GM21528 (cell line): ENCODE data around the gene OR2M3.
"Not testable (repeated sequence)": the region's sequence is repeated elsewhere in the genome, so short reads cannot be mapped to it uniquely, and the experiment has no call there.

Source experiments
- ATAC-seq: cut with Tn5 transposase; IDR thresholded peaks from one replicate; pipeline ENCODE4 v1.9.1; 2021; ENCODE audit warnings: mild to moderate bottlenecking, moderate library complexity; ENCODE audit not compliant: unreplicated experiment, low FRiP score

Gene OR2M3

DNA sequence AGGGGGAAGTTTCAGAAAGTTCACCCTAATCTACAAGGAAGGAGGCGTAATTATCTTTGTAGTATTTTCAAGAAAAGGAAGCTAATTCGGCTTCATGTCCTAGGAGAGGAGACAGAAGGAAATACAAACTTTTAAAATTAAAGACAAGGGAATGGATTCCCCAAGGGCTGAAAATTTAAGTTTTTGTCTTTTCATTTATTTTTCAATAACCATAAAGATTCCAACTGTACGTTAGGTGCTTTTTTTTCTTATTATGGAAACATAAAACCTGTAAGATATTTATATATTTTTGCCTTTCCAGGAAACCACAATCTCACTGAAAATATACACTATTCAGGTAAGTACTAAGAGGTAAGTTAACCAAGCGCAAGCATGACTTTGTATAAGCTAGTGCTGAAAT lies at the start of gene OR2M3:
Gene OR2M3 (plus strand): TSS at position 301 of the 400 bp plus-strand sequence. CDS start 5,803 bp downstream, outside the sequence.
- no peak for ATAC-seq

GRCh38 chr1:248152056-248152827 lies 44.8 kb upstream of the OR2M3 start:
- no peak for ATAC-seq

DNA sequence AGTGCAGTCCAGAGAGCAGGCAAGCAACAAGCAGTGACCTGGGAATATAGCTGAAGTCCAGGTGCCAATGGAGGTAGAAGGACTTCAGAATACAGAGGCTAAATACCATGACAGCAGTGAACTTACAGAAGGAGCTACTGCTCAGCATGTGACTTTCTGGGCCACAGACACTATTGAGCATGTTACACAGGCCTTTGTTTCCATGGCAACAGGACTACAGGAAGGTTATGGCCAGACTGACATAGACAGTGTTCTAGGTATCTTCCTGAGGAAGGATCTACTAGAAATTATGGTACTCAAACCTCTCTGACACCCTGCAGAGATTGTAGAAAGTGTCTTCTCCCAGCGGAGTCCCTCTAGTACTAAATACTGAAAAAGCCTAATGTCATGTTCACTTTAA lies 41.1 kb upstream of the OR2M3 start:
- no peak for ATAC-seq

- ATAC-seq = no peak
Measured at GRCh38 chr1:248158758-248159157, 38.3 kb upstream of the OR2M3 start.

GRCh38 chr1:248164031-248164430 lies 33.0 kb upstream of the OR2M3 start:
- ATAC-seq = no peak

DNA sequence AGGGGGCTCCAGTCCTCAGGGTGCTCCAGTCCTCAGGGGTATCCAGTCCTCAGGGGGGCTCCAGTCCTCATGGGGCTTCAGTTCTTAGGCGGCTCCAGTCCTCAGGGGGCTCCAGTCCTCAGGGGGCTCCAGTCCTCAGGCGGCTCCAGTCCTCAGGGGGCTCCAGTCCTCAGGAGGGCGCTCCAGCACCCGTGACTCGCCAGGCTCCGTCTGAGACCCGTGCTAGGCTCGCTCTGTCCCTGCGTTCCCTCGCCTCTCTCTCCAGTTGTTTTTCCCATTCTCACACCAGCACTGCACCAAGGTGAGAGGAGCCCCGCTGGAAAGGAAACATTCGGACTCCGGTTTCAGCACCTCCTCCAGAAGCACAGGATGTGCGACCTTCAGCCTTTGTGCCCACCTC lies 31.9 kb upstream of the OR2M3 start:
- ATAC-seq = no peak

GRCh38 chr1:248174521-248174920 lies 22.5 kb upstream of the OR2M3 start, which contains the start of gene OR2M2:
OR2M2 (plus strand) TSS chr1:248174821; CDS start chr1:248179986, 5,165 bp downstream.
- no peak for ATAC-seq

GRCh38 chr1:248183996-248184395 lies 13.1 kb upstream of the OR2M3 start:
- no peak for ATAC-seq

GRCh38 chr1:248187363-248187762 lies 9.7 kb upstream of the OR2M3 start:
- ATAC-seq = no peak

DNA sequence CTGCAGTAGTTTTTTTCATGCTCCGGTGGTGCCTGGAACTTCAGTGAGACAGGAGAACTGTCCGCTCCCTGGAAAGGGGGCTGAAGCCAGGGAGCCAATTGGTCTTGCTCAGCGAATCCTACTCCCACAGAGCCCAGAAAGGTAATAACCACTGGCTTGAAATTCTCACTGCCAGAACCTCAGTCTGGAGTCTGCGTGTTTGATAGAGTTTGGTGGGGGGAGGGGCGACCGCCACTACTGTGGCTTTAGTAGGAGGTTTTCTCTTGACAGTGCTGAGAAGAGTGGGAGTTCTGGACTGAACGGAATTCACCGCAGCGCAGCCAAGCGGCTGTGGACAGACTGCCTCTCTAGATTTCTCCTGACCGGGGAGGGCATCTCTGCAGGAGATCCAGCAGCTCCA lies 8.0 kb upstream of the OR2M3 start:
- ATAC-seq = no peak

GRCh38 chr1:248194117-248194516 lies 2.9 kb upstream of the OR2M3 start:
- ATAC-seq = no peak

DNA sequence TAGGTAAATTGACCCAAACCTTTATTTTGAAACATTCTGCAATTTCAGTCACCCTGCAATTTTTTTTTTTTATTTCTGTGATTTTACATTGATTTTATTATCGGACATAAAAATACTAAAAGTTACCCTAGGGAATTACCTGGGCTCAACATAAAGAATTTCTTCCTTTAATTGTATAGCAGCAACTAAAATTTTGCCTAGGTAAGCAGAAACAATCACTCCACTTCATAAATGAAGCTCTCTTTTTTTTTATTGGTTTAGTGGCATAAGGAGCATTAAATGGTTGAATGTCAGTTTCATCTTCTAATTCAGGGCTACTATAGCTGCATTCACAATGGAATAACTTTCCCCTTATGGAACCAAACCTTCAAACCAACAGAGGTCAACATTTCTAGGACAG lies 18.8 kb downstream of the OR2M3 start:
- ATAC-seq = no peak

- no peak for ATAC-seq
Measured at GRCh38 chr1:248225537-248225936, 28.5 kb downstream of the OR2M3 start.

- ATAC-seq = no peak
Measured at GRCh38 chr1:248229360-248229908, 32.4 kb downstream of the OR2M3 start.

DNA sequence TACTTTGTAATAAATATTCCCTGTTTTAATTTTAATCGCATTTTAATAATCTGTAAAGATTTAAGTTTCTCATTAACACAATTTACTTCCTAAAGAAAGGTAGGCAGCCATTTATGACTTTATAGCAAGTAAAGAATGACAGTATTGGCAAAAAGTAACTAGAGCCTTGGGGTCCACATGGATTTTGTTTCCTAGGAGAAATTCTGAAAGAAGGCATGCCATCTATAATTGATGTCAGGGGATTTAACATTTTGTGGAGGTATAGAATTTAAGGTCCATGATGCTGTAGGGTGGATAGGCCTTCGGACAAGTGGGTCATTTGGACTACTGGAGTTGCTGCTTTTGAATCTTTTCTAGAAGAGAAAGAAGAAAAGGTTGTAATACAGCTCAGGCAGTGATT lies 34.1 kb downstream of the OR2M3 start, which contains the start of gene OR2M4:
Gene OR2M4 (plus strand): TSS at position 301 of the 400 bp plus-strand sequence. CDS start 7,512 bp downstream, outside the sequence.
- ATAC-seq = no peak

DNA sequence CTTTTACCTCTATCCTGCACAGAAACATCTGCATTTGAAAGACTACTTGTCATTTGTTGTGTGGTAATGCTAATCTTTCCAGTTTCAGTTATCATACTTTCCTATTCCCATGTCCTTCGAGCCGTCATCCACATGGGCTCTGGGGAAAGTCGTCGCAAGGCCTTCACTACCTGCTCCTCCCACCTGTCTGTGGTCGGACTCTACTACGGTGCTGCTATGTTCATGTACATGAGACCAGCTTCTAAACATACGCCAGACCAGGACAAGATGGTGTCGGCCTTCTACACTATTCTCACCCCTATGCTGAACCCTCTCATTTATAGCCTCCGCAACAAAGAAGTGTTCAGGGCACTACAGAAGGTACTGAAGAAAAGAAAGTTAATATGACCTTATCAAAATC lies 42.4 kb downstream of the OR2M3 start:
- ATAC-seq = no peak

- peak; percentile 86 for ATAC-seq
Measured at GRCh38 chr1:248243204-248243603, 46.1 kb downstream of the OR2M3 start.

DNA sequence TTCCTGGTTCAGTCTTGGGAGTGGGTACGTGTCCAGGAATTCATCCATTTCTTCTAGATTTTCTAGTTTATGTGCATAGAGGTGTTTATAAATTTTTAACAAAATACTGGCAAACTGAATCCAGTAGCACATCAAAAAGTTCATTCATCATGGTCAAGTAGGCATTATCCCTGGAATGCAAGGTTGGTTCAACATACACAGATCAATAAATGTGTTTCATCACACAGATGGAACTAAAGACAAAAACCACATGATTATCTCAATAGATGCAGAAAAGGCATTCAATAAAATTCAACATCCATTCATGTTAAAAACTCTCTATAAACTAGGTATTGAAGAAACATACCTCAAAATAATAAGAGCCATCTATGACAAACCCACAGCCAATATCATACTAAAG lies 62.2 kb downstream of the OR2M3 start:
- ATAC-seq = not testable (repeated sequence)
